Right ventricle myocardium inferior (tissue), 1 donor: ENCODE measurements around the gene PSMD1. TPM values are rescaled to one million over a fixed set of nuclear protein-coding genes. Genes with fewer than 3 reads are reported as not detected.
"Not testable (repeated sequence)": the region's sequence is repeated elsewhere in the genome, so short reads cannot be mapped to it uniquely, and the experiment has no call there.

ENCODE experiments used
- ATAC-seq: fragments of 200-7000 bp; cut with Tn5 transposase; one replicate; pipeline ENCODE4 v1.9.1; 2020; ENCODE audit warnings: mild to moderate bottlenecking, moderate library complexity
- DNase-seq: peaks from one replicate; pipeline ENCODE4 v3.0.0; 2021; ENCODE audit errors: missing footprints
- intact Hi-C: fragments of 100-400 bp; cut with DNase I; formaldehyde crosslinking; loops from one replicate; pipeline ENCODE4 v1.11.0; 2022
- total RNA-seq: library from RNA; stranded (reverse); fragmentation: NEBNext Ultra II Directional; extraction: Animal tissue kit (Norgen Biotek cat#: 25700); gene quantifications from one replicate; pipeline ENCODE4 v1.2.1, GENCODE V29; 2021
- donor health status: DM: no; HTN: yes; CAD: no; lungs with severe emphysema.

Gene PSMD1
- total RNA-seq, 1 donor from 2014 or later = 86.3 TPM

DNA sequence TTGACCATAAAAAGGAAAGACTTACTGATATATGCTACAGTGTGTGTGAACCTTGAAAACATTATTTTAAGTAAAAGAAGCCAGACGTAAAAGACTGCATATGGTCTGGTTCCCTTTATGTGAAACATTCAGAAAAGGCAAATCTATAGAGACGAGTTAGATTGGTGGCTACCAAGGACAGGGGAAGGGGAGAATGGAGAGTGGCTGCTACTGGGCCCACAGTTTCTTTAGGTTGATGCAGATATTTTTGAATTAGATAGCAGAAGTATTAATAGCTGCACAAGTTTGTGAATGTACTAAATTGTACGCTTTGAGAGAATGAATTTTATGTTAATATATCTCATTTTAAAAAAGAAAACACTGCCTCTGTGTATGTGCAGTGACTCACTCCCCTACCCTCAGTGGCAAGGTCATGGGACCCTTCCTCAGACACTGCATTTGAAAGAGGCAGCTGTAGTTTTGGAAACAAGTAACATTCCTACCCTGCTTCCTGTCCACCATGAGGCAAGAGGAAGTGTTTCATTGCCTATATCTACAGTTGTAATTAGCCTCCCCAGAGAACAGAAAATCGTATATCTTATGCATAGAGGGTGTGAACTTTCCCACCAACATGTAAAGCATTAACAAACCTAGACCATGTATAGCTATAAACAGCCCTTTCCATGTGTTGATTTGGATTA, 111.9 kb downstream of the PSMD1 start:
- intact Hi-C loops = no loop called here
- DNase-seq (no peak), ATAC-seq (no peak)

DNA sequence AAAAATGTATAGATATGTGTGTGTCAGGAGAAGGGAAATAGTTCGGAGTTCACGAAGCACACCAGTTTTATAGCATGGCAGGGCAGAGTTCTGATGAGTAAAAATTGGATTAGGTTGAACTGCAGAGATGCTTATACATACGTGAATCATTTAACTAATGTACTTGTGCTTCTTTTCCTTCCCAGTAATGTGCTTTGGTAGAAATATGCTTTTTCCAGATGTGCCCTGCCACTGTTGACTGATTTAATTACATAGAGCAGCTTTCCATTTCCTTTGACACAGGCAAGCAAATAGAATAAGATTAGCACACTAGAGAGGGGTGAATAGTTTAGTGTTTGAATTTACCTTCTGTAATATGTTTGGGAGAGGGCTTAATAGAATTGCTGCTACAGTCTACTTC, 112.8 kb downstream of the PSMD1 start:
- intact Hi-C loops = no loop called here
- DNase-seq (no peak), ATAC-seq (no peak)

DNA sequence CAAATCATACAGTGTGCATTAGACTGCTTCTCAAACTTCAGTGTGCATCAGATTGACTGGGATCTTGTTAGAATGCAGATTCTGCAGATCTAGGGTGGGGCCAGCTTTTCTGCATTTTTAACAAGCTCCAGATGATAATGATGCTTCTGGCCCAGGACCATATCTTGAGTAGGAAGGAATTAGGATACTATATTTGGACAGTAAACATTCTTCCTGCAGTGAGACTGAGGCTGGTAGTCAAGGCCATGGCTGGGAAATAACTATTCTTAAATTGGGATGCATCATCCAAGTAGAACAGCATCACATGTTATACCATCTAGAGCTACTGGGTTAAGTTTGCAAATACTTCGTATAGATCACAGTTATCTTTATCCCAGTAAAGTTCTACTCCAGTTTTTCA, 113.4 kb downstream of the PSMD1 start:
- intact Hi-C loops = no loop called here
- ATAC-seq = no peak
- no peak for DNase-seq

DNA sequence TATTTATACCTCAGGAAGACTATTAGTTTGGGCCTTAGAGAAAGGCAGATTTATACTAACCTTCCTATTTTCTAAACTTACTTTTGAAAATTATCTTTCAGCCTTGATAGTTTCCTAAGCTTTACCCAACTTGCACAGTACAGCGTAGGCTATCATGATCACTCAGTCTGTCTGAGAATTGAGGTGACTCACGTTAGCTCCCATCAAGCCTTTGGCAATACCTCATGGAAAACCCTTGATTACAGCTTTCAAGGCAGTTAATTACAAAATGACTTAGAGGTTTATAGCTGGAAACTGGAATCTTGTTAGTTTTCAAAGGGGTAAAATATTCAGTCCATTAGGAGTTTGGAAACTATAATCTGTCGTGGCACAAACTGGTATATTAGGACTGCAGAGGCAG, 115.4 kb downstream of the PSMD1 start:
- intact Hi-C loops = no loop called here
- ATAC-seq (no peak), DNase-seq (no peak)

DNA sequence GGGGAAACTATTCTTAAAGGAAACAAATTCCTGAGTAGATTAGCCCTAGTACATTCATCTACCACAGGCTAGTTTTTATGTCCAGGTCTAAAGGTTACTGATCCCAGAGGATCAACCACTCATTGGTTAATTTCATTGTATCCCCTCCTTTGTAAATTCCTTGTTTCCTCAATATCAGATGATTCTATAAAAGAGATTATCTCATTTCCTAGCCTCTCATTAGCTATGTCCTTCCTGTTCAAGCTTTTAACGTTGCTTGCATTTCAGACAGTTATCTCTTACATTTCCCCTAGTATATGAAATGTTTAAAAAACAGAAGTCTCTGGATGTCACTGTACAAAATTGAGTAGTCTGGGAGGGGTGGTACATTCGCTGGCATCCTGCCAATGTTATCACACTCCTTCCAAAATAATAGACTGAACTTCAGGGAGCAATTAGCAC, 117.6 kb downstream of the PSMD1 start:
- DNase-seq (no peak), ATAC-seq (no peak)
- intact Hi-C loops = no loop called here

DNA sequence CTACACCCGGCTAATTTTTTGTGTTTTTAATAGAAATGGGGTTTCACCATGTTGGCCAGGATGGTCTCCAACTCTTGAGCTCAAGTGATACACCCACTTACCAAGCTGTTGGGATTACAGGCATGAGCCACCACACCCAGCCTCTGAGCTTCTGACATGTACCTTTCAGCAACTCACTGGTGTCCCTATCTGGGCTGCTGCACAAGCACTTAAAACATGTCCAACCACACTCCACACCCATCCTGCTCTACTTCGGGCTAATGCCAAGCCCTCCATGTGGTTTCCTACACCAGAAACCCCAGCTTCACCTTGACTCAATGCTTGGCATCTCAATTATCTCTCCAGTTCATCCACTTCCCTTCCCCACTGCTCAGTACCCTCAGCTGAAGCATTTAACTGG, 119.4 kb downstream of the PSMD1 start:
- DNase-seq (no peak), ATAC-seq (peak; percentile 84)
- intact Hi-C loops = no loop called here

DNA sequence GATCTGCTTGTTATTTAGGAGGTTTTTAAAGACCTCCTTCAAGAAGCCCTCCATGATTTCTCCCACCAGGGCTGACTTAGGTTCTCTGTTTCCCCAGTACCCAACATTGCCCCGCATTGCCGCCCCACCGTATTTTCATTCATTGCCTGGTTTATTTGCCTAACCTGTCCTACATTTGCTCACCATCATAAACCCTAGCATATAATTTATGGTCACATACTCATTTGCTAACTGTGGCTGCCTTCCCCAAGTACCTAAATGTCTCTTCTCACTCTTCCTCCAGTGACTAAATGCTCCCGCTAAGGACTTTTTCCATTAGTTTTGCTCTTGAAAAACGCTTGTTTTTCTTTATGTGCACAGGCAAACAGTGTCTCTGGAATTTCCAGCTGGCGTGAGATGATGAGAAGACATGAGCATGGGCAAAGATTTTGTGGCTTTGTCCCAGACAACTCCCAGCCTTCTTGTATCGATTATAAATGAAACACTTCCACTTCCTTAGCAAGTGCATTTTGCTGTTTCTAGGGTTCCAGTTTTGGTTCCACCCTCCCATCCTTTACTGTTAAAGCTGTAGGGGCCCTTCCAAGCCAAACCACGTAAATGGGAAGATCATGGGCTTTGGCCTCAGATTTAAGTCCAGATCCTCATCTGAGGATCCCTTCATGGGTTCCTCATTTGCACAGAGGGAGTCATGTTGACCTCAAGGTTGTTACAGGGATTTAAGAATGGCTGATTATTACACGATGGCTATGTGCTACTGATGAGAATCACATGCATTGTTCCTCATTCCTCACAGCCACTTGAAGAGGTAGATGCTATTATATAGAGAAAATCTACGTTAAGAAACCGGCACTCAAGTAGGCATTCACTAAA, 120.7 kb downstream of the PSMD1 start:
- ATAC-seq (no peak), DNase-seq (no peak)
- intact Hi-C loops = no loop called here

DNA sequence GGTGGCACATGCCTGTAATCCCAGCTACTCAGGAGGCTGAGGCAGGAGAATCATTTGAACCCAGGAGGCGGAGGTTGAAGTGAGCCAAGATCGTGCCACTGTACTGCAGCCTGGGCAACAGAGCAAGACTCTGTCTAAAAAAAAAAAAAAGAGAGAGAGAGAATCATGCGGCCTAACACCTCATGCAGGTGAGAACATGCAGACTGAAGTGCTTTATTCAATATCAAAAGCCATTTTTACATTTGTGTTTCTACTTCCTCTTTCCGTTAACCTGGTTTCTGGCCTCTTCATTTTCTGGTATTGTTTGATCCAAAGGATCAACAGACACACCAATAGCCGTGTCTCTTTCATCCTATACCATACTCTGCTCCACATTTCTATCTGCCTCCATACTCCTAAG, 122.1 kb downstream of the PSMD1 start:
- ATAC-seq, DNase-seq, intact Hi-C loops: not testable (repeated sequence)

DNA sequence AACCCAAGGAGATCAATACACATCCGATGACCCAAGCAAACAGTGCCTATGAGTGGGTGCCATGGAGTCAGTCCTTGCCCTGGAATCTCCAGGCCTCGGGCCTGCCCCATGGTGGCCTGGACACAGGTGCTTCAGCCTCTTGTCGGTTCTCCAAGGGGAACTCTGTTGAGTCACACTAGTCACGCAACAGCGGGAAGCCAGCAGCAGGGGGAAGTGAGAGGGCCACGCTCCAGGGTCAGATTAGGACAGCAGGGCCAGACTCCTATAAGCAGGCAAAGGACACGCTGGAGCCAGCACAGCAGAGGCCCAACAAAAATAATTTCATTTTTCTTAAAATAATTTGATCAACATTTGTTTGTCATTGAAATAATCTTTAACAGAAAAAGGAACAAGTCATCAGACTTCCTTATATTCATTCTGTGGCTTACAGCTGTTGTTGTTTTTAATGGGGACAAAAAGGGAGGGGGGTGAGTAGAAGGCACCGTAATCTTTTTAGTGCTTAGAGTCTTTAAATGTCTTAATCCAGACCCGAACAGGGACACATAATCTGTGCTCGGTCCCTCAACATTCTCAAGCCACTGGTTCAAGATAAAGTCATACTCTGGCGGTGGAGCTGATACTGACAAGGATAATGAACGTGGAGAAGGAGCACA, 125.3 kb downstream of the PSMD1 start:
- ATAC-seq (peak; percentile 85), DNase-seq (peak; percentile 87)
- intact Hi-C loops = no loop called here

DNA sequence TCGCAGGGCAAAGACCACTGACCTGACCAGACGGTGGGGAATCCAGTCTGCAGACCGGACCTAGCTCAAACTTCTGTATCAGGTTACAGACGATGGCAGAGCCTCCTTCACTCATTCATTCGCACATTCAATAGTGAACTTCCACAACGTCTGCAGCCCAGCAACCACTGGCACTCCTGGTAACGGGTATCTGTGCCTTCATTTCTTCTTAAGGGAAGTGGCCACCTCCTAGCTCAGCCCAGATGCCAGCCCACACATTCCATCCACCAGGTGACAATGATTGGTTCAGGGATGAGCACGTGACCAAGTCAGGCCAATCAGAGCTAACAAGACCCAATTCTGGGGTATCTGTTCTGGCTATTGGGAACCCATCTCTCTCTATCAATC, 125.8 kb downstream of the PSMD1 start:
- intact Hi-C loops = no loop called here
- DNase-seq (no peak), ATAC-seq (no peak)

DNA sequence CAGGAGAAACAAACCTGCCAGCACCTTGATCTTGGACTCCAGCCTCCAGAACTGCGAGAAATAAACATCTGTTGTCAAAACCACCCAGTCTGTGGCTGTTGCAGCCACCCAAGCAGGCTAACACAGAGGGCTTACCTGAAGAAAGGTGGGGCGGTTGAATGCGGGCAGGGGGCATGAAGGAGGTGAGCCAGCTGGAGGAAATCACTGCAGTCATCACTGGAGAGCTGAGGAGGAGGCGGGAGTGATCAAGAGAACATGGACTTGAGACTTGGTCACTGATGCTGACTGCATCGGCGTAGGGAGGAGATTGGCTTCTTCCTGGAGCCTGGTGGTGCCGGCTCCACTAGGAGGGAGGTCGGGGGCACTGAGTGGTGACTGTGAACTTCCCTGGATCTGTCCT, 127.2 kb downstream of the PSMD1 start:
- intact Hi-C loops = no loop called here
- ATAC-seq (no peak), DNase-seq (no peak)

DNA sequence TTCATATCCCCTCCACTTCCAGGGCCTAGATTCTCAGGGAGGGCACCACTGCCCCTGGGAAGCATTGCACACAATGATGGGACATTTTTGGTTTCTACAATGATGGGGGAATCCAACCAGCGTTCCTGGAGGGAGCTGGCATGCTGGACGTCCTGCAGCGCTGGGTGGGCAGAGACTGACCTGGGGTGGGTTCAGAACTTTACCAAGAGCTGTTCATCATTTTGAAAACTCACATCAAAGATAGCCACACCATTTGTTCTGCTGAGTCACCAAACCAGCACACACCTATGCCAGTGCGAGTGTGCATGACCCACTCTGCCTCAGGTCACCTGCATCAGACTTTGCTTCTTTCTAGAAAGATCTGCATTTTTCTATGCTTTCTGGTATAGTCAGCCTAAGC, 127.7 kb downstream of the PSMD1 start:
- DNase-seq = no peak
- no peak for ATAC-seq
- intact Hi-C loops = no loop called here

DNA sequence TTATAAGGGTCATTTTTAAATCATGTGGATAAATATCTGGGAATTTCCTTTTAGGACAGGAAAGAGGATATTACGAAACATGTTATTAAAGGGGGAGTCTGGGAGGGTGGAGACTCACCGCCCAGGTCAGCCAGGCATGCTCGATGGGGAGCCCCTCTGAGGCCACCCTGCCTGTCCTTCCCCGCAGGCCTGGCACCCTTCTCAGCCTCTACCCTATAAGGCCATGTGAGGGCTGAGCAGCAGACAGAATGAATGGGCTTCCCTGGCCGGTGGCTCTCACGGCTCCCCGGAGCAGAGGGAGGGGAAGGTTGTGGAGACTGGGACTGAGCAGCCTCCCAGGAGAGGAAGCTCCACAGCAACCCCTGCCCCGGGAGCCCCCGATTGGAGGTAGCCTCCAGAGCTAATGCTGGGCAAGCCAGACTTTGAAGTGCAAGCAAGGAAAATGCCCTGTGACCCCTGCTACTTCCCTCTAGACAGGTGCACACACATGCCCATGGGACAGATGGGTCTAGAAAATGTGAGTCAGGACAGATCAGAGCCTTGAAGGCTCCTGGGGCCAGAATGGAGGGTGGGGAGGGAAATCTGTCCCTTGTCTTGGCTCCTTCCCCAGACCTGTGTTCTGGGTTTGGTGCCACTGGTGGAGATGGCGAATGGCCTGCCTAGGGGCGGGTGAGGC, 128.5 kb downstream of the PSMD1 start:
- no peak for ATAC-seq
- intact Hi-C loops = no loop called here
- DNase-seq = no peak

DNA sequence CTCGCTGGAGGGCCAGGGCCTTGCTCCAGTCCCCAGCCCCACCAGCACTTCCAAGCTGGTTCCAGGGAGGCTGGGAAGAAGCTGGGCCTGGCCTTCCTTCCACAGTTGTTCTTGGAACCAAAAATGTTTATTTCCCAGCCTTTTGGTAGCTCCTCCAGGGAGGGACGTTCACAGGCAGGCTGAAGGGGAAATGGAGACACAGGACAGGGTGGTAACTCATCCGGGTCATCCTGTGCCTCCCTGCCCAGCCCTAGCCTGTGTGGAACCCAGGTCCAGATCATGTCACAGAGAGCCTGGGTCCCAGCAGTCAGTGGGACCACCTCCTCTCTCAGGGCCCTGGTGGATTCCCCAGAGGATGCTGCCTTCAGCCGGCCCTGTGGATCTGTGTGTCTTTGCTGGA, 129.2 kb downstream of the PSMD1 start:
- intact Hi-C loops = no loop called here
- ATAC-seq (no peak), DNase-seq (no peak)

DNA sequence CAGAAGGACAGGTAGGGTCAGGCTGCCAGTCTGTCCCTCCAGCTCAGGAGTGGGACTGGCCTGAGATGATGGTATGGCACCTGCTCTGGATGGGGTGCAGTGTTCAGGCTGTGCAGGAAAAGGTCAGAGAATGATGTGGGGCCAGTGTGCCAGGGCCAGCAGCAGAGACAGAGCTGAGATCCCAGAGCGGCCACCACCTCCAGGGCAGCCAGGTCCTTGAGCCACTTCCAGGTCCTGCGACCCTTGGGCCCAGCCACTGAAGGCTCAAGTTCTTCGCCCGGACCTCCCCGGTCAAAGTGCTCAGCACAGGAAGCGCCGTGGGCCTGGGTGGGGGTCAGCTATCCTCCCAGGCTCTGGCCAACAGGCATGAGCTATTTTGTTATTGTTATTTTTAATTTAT, 129.7 kb downstream of the PSMD1 start:
- no peak for DNase-seq
- no peak for ATAC-seq
- intact Hi-C loops = no loop called here

DNA sequence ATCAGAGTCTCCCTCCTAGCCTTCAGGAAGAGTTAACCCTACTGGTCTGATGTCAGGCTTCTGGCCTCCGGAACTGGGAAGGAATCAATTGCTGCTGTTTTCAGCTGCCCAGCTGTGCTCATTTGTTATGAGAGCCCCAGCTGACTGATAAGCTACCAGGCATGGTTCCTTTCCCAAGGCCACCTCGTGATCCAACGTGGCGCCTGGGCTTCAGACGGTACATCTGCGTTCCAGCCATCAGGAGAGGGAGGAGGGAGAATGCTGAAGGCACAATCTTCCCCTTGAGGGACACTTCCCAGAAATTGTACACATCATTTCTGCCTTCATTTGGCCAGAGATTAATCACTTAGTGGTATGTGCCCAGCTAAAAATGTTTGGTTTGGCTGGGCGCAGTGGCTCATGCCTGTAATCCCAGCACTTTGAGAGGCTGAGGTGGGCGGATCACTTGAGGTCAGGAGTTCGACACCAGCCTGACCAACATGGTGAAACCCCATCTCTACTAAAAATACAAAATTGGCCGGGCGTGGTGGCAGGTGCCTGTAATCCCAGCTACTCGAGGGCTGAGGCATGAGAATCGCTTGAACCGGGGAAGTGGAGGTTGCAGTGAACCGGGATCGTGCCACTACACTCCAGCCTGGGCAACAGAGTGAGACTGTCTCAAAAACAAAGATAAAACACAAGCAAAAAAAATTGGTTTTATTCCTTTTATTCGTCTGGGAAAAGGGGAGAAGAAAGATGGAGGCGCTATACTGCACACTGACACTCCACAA, 131.3 kb downstream of the PSMD1 start:
- intact Hi-C loops = no loop called here

DNA sequence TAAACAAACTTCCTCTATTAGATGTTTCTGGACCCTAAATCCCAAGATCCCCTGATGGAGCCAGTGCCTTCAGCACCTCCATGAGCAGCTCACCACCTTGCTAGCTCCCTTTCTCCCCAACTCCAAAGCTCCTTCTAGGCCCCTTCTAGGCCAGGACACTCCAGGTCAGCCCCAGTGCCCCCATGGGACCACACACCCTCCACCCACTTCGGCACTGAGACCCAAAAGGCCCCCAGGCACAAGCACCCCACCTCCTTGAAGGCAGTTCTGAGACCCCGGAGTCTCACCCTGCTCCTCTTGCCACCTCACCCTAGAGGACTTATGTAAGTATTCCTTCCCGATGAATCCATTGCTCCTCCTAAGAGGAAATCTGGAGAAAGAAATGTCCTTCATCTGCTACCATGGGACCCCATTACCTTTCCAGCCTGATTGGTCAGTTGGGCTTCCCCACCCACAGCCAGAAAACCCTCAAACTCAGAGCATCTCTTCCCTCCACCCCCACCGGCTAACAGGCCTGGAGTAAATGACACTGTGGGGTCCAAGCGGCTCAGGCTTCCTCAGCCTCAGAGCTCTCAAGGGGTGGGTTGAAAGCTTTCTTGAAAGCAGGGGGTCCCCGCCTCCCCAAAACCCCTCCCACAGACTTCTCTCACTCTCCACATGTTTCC, 132.0 kb downstream of the PSMD1 start:
- intact Hi-C loops = no loop called here
- no peak for DNase-seq
- ATAC-seq = no peak

More for the DNA sequence above, 131.3 kb downstream of the PSMD1 start:
- DNase-seq (peak; percentile 64), ATAC-seq (peak; percentile 37)

DNA sequence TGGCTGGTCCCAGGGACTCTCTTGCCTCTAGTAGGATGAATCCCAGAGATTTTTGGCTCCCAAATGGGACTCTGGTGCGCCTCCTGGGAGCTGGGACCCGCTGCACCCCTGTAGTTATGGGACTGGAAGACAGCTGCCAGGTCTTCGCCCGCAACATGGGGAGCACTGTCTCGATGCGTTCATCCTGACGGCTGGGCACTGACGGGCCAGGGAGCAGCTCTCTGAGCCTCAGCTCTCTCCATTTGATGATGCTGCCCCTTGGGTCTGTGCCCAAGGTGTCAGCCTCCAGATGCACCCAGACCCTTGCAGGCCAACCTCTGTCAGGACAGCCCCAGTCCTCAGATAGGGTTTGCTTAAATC, 132.5 kb downstream of the PSMD1 start:
- intact Hi-C loops = no loop called here

More for the DNA sequence above, 132.5 kb downstream of the PSMD1 start:
- ATAC-seq = no peak
- DNase-seq = no peak
